Body of pancreas (tissue), 4 donors: ENCODE data around the gene MICALL1.

ENCODE experiments used
- POLR2A ChIP-seq, 3 donors: fragments of 450-650 bp; IDR thresholded peaks; one replicate each; pipeline ENCODE4 v1.6.1; 2016; ENCODE audit warnings: antibody characterized with exemption in 3 of 3, mild to moderate bottlenecking in 2 of 3
- TF ChIP-seq, protein P1 (sequence below), 7 experiments: fragments of 450-650 bp in 4 of 7; fragments of 200-600 bp in 3 of 7; sonication (generic) in 3 of 7; IDR thresholded peaks; one replicate each; pipeline ENCODE4 v1.5.1; 2016 to 2019; ENCODE audit warnings: antibody characterized with exemption in 7 of 7

DNA sequence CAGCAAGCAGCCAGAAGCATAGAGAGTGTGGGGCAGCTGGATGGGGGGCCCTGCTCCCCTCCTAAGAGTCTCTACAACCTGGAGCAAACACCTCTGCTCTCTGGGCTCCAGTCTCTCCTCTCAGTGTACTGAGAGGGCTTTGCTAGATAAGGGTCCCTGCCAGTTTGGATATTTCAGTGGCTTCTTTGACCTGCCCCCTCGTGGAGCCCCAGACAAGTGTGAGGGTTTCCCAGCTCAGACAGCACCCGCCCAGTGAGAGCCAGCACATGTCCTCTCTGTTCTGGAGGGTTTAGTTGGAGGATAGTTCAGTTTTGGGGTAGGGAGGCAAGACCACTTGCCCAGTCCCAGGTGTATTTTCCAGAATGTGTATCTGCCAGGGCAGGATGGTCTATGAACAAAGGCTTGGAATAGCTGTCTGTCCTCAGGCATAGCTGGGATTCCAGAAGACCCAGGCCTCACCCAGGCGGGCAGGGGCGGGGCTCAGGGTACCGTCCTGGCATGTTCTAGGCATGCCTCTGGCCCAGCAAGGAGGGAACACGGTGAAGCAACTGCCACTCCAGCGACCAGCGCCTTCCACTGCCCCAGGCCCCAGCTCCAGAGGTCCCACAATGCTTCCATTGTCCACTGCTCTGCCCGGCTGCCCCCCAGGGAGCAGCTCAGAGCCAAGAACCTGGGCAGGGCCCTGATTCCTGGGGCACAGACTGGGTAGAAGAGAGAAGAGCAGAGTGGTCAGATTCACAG is 7.5 kb upstream of the MICALL1 start:
- TF ChIP-seq, protein P1, sequence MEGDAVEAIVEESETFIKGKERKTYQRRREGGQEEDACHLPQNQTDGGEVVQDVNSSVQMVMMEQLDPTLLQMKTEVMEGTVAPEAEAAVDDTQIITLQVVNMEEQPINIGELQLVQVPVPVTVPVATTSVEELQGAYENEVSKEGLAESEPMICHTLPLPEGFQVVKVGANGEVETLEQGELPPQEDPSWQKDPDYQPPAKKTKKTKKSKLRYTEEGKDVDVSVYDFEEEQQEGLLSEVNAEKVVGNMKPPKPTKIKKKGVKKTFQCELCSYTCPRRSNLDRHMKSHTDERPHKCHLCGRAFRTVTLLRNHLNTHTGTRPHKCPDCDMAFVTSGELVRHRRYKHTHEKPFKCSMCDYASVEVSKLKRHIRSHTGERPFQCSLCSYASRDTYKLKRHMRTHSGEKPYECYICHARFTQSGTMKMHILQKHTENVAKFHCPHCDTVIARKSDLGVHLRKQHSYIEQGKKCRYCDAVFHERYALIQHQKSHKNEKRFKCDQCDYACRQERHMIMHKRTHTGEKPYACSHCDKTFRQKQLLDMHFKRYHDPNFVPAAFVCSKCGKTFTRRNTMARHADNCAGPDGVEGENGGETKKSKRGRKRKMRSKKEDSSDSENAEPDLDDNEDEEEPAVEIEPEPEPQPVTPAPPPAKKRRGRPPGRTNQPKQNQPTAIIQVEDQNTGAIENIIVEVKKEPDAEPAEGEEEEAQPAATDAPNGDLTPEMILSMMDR (IDR thresholded peaks at IDR 0.05): peak in 1 of 7 experiments; percentile 2
- peak in 1 of 3 donors; percentile 49 for TF ChIP-seq POLR2A (IDR thresholded peaks at IDR 0.05)
